Pulmonary artery endothelial cell (primary cell): Measurements from ENCODE around the gene BFSP1. TPM values are rescaled to one million over a fixed set of nuclear protein-coding genes. Genes with fewer than 3 reads are reported as not detected.

Experiments used
- DNase-seq: peaks from one replicate; pipeline ENCODE4 v3.0.0-alpha.2; 2011; ENCODE audit warnings: low read depth, low spot score
- total RNA-seq: library from RNA; depleted of rRNA; stranded (reverse); fragments of >200 nt; gene quantifications from 2 replicates; pipeline ENCODE4 v1.2.3, GENCODE V29; 2014

Gene BFSP1
- total RNA-seq, 1 donor from 2014 or later, result 2.9 TPM

DNA sequence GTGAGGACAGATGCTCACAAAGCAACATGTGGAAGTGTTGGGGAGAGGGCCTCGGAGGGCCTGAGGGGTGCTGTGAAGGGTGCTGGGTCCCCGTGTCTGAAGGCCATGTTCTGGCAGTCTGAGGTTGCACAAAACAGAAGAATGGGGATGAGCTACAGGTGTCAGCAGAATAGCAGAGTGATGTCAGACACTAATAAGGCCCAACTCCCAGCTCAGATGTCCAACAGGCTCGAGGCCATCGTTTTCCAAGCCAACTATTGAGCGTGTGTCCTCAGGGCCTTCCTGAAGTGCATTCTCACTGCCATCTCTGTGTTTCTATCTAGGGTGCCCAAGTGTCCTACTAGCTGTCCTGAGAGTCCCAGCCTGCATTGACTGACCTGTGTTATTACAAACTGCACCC lies 7.9 kb downstream of the BFSP1 start:
- DNase-seq, result no peak

DNA sequence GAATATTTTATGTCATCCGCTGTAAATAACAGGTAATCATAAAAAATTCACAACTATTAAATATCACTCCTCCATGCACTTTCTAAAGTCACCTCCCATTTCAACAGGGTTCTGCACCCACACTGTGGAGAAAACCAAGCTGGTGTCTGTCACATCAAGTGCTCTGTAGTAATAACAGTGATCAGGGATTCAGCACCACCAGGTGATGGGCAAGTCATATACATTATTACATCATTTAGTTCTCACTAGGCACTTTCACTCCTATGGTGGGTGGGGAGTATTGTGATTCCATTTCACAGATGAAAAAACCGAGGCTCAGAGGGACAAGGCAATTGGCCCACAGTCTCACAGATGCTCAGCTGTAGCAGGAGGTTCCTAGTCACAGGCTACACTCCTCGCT lies 8.7 kb downstream of the BFSP1 start:
- DNase-seq, result no peak

DNA sequence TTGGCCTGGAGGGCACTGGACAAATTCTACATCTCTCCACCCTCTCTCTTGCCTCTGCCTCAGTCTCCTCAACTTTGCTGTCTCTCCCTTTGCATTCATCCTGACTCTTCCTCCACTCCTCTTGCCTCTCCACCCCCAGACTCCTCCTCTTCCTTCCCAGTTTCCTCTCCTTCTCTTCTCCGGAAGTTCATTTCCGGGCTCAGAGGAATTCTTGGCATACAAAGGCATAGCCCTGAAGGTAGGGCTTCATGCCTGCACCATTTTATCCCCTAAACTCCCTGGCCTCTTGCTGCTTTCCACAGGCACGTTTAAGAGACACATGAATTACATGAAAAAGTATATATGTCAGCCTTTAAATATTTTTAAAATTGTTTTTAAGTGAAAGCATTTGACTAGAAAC lies 10.6 kb downstream of the BFSP1 start:
- DNase-seq, result no peak

DNA sequence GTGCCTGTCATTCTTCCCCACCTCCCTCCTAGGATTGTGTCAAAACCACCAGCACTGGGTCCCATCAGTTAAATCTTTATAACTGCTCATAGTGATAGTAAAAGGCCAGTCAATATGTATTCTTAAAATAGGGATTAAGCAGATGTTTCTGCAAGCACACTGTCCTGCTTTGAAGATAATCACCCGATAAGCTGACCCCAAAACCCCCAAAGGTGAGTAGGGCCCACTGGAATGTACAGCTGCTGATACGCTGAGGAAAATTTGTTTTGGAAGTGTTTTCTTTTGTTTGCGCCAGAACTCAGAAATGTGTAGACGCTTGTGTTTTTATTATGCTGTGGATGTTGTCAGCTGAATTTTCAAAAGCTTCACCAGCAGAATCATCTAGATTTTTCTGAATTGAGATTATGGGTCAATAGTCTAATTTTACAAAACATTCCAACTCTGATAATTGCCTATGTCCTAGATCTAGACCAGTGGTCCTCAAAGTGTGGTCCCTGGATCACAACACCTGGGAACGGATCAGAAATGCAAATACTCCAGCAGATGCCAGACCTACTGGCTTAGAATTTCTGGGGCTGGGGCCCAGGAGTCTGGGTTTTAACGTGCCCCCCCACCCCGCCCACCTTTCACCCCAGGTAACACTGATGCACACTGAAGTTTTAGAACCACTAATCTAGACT lies 11.4 kb downstream of the BFSP1 start:
- DNase-seq, result no peak

DNA sequence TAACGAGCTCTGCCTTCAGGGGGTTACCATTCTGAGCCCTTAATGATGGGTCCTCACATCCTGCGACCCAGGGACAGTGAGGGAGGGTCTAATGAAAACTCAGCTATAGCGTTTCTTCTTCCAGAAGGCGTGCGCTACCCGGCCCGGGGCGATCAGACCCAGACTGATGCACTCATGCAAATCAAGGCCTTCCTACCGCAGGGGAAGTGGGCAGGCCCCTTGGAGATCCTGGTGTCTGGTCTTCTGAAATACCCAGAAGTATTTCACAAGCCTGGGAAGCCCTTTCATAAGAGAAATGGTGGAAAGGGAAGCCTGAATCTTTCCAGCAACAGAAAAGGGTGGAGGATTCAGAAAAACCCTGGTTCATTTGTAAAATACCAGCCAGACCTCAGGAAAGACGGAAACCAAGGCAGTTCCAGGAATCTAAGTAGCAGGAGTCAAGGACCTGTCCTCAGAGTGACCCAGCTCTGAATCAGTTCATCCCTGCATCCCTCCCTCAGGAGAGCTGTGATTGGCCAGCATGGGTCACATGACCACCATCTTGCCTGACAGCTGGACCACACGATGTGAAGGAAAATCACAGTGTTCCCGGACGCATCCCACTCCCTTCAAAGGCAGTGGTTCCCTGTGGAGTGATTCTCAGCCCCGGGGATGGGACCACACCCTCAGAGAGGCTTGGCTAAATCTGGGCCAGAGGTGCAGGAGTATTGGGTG lies 12.7 kb downstream of the BFSP1 start:
- no peak for DNase-seq

DNA sequence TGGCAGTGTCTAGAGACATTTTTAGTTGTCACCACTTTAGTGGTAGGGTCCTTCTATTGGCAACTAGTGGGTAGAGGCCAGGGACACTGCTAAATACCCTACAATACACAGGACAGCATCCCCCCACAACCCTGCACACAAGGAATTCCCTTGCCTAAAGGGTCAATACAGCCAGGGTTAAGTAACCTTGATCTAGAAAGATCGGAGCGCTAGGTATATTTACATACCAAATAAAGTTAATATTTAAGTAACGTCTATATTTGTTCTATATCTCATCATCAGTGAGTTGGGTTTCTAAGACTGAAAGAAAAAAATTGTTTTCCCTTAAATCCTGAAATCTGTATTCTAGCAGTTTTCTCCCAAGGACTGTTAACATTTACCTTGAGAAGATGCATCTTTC lies 16.1 kb downstream of the BFSP1 start:
- no peak for DNase-seq

DNA sequence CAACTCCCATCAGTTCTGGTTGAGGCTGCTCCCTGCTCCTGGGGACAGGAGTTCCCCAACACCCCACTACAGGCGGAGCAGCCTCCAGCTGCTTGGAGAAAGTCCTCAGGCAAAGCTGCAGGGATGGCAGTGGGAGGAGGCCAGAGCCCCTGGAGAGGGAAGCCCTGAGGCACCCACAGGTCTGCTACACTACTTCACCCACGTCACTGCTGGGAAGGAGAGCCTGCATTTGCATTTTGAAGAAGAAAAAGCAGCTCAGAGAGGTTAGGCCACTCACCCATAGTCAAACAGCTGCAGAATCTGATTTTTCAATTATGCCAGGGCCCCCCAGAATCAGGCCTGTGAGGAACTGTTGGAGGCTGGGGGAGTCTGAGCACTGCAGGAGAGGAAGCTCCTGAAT lies 17.2 kb downstream of the BFSP1 start:
- no peak for DNase-seq

DNA sequence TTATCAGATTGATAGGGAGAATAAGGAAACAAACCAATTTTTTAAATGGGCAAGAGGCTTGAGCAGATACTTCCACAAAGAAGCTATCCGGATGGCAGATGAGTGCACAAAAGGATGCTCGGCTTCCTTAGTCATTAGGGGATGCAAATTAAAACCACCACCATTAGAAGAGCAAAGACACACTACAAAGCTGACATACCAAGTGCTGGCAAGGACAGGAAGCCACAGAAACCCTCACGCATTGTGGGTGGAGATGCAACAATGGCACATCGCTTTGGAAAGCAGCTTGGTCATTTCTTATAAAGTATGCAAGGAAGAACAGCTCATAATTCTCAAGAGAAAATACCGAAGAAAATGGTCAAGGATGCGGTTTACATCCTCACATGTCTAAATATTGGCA lies 19.8 kb downstream of the BFSP1 start:
- DNase-seq, result no peak

DNA sequence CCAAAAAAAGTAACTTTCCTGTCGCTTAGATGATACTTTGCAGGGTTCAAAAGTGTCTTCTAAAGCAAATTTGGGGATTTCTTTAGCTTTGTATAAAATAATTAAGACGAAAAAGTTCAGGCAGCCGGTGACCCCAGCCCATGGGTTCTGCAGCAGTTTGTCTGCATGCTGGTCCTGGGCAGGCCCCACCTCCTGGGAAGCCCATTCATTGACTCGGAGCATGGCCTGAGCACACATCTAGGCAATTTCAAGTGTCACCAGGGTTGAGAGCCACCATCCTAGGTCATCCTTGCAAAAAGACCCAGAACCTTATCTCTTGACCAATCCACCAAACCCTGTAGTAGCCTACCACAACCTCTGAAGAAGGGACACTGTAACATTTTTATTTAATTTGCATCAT lies 20.6 kb downstream of the BFSP1 start:
- DNase-seq, result no peak

DNA sequence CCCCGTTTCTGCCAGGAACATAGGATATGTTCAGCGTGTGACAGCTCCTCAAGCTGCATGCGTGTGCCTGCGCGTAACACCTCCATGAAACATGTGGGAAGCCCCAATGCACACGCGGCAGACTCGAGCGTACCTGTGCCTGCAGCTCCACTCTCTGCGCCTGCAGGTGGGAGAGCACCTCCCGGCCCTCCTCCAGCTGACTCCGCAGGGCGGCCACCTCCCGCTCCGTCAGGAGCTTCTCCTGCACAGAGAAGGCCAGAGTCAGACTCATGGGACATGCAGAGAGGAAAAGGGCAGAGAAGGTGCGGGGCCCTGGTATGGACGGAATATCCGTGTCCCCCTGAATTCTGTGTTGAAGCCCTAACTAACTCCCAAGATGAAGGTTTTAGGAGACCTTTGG lies 22.4 kb downstream of the BFSP1 start:
- no peak for DNase-seq

DNA sequence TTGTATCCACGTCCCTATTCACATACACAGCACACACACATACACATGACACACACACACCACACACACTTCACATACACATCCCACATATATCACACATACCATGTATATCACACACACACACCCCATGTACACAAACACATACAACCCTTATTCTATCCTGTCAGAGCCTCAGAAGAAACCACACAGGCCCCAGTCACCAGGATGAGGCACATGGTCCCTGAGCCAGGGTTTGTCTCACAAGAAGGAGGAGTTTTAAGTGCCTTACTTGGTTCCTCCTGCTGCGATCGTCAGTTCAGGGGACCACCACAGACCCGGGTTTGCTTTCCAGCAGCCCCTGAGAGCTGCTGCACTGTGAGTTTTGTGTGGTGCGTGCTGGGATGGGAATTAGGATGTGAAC lies 23.6 kb downstream of the BFSP1 start:
- no peak for DNase-seq

DNA sequence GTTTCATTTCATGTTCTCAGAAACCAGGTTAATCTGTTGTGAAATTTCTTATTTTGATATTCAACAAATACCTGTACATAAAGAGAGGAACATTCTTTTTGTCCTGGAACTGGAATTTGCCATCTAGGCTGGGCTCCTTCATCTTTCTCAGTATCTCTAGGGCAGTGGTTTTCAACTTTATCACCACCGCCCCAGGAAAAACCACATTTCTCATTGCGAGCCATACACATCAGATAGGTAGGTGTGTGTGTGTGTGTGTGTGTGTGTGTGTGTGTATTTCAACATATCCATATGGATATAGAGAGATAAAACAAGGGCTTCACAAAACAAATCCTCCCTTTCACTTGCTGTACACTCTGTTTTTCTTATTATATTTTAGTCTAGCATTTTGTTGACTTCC lies 24.1 kb downstream of the BFSP1 start:
- no peak for DNase-seq

DNA sequence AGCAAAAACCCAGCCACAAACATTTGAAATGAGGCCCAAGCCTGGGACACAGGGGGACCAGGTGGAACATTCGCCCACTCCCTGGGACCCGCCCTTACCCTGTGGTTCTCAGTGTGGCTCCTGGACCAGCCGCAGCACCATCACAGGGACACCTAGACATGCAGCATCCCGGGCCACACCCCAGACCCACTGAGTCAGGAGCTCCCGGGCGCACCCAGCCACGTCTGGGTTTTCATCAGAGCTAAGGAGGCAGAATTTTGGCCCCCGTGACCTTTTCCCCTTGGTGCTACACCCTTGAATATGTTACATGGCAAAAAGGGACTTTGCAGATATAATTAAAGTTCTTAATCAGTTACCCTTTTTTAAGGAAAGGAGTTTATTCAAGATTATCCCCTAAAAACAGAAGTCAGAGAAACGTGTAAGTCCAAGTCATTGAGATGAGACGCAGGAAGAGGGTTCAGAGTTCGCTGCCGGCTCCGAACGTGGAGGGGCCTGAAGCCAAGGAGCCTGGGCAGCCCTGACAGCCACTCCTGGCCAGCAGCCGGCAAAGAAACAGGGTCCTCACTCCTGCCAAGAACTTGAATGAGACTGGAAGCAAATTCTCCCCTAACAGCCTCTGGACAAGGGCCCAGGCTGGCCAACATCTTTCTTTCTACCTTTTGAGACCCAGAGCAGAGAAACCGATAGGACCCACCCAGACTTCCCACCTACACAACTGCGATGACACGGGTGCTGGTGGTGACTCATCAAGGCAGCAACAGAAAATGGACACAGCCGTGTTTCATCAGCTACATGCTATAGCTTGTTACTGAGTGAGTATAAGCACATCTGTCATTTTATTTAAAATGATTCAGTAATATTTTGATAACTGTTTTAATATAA lies 25.3 kb downstream of the BFSP1 start:
- no peak for DNase-seq

DNA sequence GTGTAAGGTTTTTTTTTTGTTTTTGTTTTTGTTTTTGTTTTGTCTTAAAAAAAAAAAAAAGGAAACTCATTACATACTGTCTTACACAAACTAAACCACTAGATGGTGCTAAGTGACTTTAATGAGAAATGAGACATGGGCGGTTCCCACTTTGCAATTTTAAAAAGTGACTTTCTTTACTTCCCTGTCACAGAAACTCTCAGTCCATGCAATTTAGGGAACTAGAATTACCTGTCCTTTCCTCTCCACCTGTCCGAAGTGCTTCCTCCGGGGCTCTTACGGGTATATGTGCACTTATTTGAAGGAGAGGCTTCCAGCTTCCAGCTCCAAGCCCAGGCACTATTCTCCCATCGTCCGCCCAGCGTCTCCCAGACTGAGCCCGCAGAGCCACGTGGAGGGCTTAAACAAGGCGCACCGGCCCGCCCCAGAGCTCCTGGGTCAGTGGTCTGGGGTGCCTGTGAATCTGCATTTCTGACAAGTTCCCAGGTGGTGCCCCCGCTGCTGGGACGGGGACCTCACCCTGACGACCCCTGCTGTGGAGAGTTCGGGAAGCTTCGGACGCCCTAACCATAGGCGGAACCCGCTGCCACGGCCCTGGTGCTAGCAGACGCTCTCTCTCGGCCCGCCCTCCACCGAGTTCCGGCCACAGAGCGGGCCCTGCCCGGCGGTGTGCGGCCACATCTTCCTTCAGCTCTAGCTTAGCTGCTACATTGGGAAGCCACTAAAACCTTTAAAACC lies 26.1 kb downstream of the BFSP1 start:
- DNase-seq, result no peak

DNA sequence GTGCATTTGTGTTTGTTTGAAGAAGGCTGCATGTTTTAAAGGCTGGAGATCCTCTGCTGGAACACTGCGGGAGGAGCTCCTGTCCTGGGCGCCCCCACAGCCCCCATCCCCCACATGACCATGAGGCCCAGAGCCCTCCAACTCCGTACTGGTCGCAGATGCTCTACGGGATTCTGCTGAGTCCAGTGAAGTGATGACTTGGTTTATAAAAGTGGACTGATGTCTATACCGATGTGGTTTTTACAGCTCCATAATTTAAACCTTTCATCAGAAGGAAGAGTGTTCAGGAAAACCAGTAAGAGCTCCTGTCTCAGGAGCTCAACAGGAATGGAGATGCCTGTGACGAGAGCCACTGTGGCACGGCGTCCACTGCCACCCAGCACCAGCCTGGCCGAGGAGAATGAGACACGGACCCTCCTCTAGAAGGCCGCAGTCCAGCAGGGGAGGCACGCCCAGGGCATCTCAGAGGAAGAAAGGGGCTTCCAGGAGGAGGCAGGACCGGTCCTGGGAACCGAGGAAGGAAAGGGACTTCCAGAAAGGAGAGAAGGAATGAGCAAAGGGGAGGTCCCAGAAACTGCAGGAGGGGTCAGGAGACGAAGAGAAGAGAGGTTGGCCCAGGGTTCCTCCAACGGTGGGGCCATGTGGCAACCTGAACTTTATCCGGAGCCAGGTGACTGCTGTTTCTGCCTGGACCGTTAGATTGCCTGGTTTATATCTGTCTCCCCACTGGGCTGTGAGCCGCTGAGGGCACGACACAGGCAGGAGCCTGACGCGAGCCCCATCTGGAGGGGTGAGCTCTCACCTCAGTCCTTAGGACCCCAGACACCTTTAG lies 26.9 kb downstream of the BFSP1 start:
- DNase-seq, result no peak

DNA sequence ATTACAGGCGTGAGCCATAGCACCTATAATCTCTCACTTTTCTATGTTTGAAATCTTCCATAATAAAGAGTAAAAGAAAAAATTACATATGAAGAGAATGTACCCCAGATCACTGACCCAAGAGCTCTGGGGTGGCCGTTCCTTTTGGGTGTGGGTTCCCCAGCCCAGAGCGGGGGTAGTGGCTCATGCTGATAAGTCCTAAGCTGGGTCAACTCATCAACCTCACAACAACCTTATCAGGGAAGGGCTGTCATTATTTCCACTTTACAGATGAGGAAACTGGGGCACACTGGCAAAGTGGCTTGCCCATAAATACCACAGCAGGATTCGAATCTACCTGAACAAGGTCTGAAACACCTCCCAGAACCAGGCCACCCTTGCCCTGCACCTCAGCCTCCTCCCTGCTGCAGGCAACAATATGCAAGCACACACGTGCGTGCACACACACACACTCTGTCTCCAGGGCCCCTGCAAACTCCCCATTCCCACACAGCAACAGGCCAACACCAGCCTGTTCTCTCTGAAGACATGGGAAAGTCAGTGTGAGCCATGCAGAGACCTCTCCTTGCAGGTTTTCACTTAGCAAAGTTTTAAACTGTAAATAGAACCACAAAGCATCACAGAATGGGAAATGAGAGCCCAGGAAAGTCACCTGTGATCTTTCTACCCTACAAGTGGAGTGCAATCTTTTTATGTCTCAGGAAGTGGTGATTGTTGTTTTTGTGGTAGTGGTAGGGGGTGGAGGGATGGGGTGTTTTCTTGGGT lies 27.7 kb downstream of the BFSP1 start:
- no peak for DNase-seq

DNA sequence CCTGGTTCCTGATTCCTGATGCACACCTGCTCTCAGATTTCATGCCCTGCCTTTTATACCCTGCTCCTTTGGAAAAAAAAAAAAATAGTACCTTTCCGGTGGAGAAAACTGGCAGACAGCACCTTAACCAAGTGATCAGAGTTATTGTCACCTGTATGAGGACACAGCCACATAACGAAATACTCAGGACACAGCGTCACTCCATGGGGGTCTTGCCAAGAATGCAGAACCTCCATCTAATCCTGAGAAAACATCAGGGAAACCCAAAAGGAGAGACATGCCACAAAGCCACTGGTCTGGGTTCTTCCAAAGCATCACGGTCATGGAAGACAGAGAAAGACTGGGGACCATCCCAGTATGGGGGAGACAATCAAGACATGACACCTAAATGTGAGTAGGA lies 29.1 kb downstream of the BFSP1 start:
- DNase-seq, result no peak

DNA sequence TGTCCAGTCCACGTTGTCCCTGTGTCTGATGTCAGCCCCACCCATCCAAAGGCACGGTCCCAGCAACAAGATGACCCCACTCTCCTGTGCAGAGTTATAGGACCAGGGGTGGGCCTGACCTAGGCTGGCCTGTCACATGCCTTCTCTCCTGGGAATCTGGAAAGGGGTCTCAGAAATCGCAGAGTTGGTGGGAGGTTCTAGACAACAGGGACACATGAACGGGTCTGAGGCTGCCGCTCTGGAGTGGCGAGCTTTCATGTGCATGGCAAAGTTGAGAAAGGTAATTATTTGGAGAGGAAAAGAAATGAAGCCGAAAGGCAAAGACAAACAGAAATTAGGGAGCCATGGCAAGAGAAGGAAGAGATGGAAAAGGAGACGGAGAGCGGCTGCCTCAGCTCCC lies 29.5 kb downstream of the BFSP1 start:
- no peak for DNase-seq

DNA sequence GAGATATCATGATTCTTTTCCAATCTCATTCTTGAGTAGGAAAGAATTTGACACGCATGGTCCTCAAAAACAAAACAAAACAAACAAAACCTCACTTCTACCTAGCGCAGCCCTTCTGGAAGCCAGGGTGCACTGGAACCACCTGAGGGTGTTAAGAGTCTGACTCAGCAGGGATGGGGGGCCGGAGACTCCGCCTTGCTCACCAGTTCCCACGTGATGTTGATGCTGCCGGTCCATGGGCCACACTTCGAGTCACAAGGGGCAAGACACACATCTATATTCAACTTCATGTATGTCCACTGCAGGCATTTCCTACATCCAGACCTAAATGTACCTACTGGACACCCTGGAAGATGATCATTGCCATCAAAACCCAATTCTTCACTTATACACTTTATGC lies 30.4 kb downstream of the BFSP1 start:
- no peak for DNase-seq

DNA sequence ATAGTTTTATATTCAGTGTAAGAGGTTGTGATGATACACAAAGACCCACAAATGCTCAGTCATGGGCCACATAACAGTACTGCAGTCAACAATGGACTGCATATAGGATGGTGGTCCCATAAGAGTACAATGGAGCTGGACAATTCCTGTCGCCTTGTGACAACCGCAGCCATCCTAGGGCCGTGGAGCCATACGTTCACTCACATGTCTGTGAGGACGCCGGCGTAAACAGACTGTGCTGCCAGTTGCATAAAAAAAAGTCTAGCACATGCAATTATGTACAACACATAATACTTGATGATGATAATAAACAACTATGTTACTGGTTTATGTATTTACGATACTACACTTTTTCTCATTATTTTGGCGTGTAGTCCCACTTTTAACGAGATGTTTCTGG lies 30.9 kb downstream of the BFSP1 start:
- DNase-seq, result no peak
